Measurements from ENCODE around the gene AKR1D1. TPM values are rescaled to one million over a fixed set of nuclear protein-coding genes. Genes with fewer than 3 reads are reported as not detected.

Gene AKR1D1
- total RNA-seq, 1 donor from 2014 or later: not detected

GRCh38 chr7:138163800-138164199 lies 87.5 kb downstream of the AKR1D1 start:
- DNase-seq (ENCODE audit: low read depth): no peak

GRCh38 chr7:138164804-138165203 lies 88.5 kb downstream of the AKR1D1 start:
- DNase-seq (ENCODE audit: low read depth): no peak

GRCh38 chr7:138166681-138167080 lies 90.4 kb downstream of the AKR1D1 start:
- no peak for DNase-seq (ENCODE audit: low read depth)

- no peak for DNase-seq (ENCODE audit: low read depth)
These were observed 91.0 kb downstream of the AKR1D1 start for GRCh38 chr7:138167222-138167621.

GRCh38 chr7:138167869-138168296 lies 91.6 kb downstream of the AKR1D1 start:
- no peak for DNase-seq (ENCODE audit: low read depth)

Other genes starting within 250 kb of the AKR1D1 start
- 8.0 and 17.5 TPM in 2 replicates for gene DGKI, start 229.5 kb upstream of the AKR1D1 start, total RNA-seq
- 17.0 and 30.1 TPM in 2 replicates for gene CREB3L2, start 74.4 kb upstream of the AKR1D1 start, total RNA-seq